Tongue (tissue), 2 donors: ENCODE measurements around the gene FBXO31. TPM values are rescaled to one million over a fixed set of nuclear protein-coding genes. Genes with fewer than 3 reads are reported as not detected.

Source experiments
- DNase-seq: peaks from one replicate; pipeline ENCODE4 v3.0.0-alpha.2; 2015
- total RNA-seq: library from RNA; depleted of rRNA; stranded (reverse); fragments of >200 nt; gene quantifications from one replicate; pipeline ENCODE4 v1.2.3, GENCODE V29; 2014

The FBXO31 gene
- 58.2 TPM for total RNA-seq

GRCh38 chr16:87383505-87384161 is at the start of gene FBXO31:
Gene FBXO31, minus strand, starts transcription at chr16:87383776. Its CDS starts 32 bp downstream, at chr16:87383744.
- peak; percentile 97 for DNase-seq

- no peak for DNase-seq
Observed at GRCh38 chr16:87432330-87432915, 48.8 kb upstream of the FBXO31 start.

- DNase-seq, result peak; percentile 68
Observed at GRCh38 chr16:87431926-87432325, 48.4 kb upstream of the FBXO31 start.

- peak; percentile 47 for DNase-seq
Observed at GRCh38 chr16:87426423-87427215, 43.0 kb upstream of the FBXO31 start.

- DNase-seq, result no peak
Observed at GRCh38 chr16:87425941-87426340, 42.4 kb upstream of the FBXO31 start.

GRCh38 chr16:87424266-87424665 is 40.7 kb upstream of the FBXO31 start:
- DNase-seq, result no peak

GRCh38 chr16:87423429-87423828 is 39.9 kb upstream of the FBXO31 start:
- DNase-seq, result no peak

- no peak for DNase-seq
Observed at GRCh38 chr16:87422106-87422505, 38.5 kb upstream of the FBXO31 start.

- DNase-seq, result no peak
Observed at GRCh38 chr16:87421003-87421912, 37.7 kb upstream of the FBXO31 start.

- no peak for DNase-seq
Observed at GRCh38 chr16:87420026-87421002, 36.7 kb upstream of the FBXO31 start.

- DNase-seq, result no peak
Observed at GRCh38 chr16:87418644-87419043, 35.1 kb upstream of the FBXO31 start.

- no peak for DNase-seq
Observed at GRCh38 chr16:87418216-87418615, 34.6 kb upstream of the FBXO31 start.

GRCh38 chr16:87417528-87417910 is 33.9 kb upstream of the FBXO31 start:
- DNase-seq, result no peak

- DNase-seq, result peak; percentile 73
Observed at GRCh38 chr16:87416826-87417527, 33.4 kb upstream of the FBXO31 start.

GRCh38 chr16:87415441-87415840 is 31.9 kb upstream of the FBXO31 start:
- DNase-seq, result no peak

- no peak for DNase-seq
Observed at GRCh38 chr16:87414251-87414680, 30.7 kb upstream of the FBXO31 start.

- no peak for DNase-seq
Observed at GRCh38 chr16:87412996-87413421, 29.4 kb upstream of the FBXO31 start.

GRCh38 chr16:87412371-87412995 is 28.9 kb upstream of the FBXO31 start:
- no peak for DNase-seq

GRCh38 chr16:87411375-87412271 is 28.0 kb upstream of the FBXO31 start:
- DNase-seq, result no peak
